Osteoblast (primary cell): ENCODE measurements around the gene IL17RC. TPM values are rescaled to one million over a fixed set of nuclear protein-coding genes. Genes with fewer than 3 reads are reported as not detected.

Experiments
- DNase-seq: peaks from one replicate; pipeline ENCODE4 v3.0.0; 2011; ENCODE audit warnings: low spot score, mixed read lengths; ENCODE audit not compliant: insufficient read length; ENCODE audit errors: missing footprints
- H2AFZ ChIP-seq: 2 replicates; pipeline ENCODE4 v1.6.0; 2011; ENCODE audit warnings: mild to moderate bottlenecking, low read length
- H3K27ac ChIP-seq: 2 replicates; pipeline ENCODE4 v1.5.1; 2011; ENCODE audit warnings: mild to moderate bottlenecking, low read depth, low read length, moderate library complexity
- H3K27me3 ChIP-seq: 2 replicates; pipeline ENCODE4 v1.6.0; 2012; ENCODE audit warnings: mild to moderate bottlenecking, control low read depth, inconsistent platforms, low read length, moderate library complexity; ENCODE audit not compliant: insufficient read depth
- H3K36me3 ChIP-seq: 2 replicates; pipeline ENCODE4 v1.5.1; 2011; ENCODE audit warnings: mild to moderate bottlenecking, low read length, control low read depth, moderate library complexity; ENCODE audit not compliant: insufficient read depth
- H3K4me1 ChIP-seq: 2 replicates; pipeline ENCODE4 v1.5.1; 2011; ENCODE audit warnings: mild to moderate bottlenecking, low read length, control low read depth, moderate library complexity; ENCODE audit not compliant: insufficient read depth
- H3K4me2 ChIP-seq: 2 replicates; pipeline ENCODE4 v1.6.0; 2011; ENCODE audit warnings: mild to moderate bottlenecking, low read length; ENCODE audit not compliant: insufficient read depth
- H3K4me3 ChIP-seq: fragments of 200-600 bp; sonication (generic); 3 replicates; pipeline ENCODE4 v1.5.1; 2012; ENCODE audit warnings: mild to moderate bottlenecking, low read length, inconsistent platforms; ENCODE audit not compliant: insufficient read depth
- H3K79me2 ChIP-seq: 2 replicates; pipeline ENCODE4 v1.6.0; 2012; ENCODE audit warnings: mild to moderate bottlenecking, low read length, control low read depth, inconsistent platforms; ENCODE audit not compliant: insufficient read depth
- H3K9me3 ChIP-seq: 2 replicates; pipeline ENCODE4 v1.5.1; 2011; ENCODE audit warnings: low read depth, low read length, control low read depth
- H4K20me1 ChIP-seq: 2 replicates; pipeline ENCODE4 v1.6.0; 2012; ENCODE audit warnings: mild to moderate bottlenecking, low read length, control low read depth; ENCODE audit not compliant: insufficient read depth
- CTCF ChIP-seq: IDR thresholded peaks from 2 replicates; pipeline ENCODE4 v1.5.1; 2011; ENCODE audit warnings: mild to moderate bottlenecking, low read depth, low read length, moderate library complexity; ENCODE audit errors: extremely low read depth
- total RNA-seq: library from RNA; depleted of rRNA; stranded (reverse); fragments of >200 nt; gene quantifications from 2 replicates; pipeline ENCODE4 v1.2.3, GENCODE V29; 2012

IL17RC gene
- total RNA-seq, 1 donor, result 47.0 TPM

GRCh38 chr3:9906480-9906879 lies 10.4 kb upstream of the IL17RC start:
- Histone ChIP-seq H3K36me3 (no peaks in the 10 kb centered on the region), H3K79me2 (no peaks in the 10 kb centered on the region), H3K9me3 (no peaks in the 10 kb centered on the region), H3K27ac (no peak overlapping the region), H3K4me2 (no peak overlapping the region), H2AFZ (no peak overlapping the region), H3K4me1 (peaks cover 19% of the 10 kb centered on the region), H3K4me3 (no peak overlapping the region), H4K20me1 (no peaks in the 10 kb centered on the region), H3K27me3 (no peaks in the 10 kb centered on the region)
- TF ChIP-seq CTCF, result no peak
- no peak for DNase-seq

- H3K27ac ChIP-seq, result no peak overlapping the region
- H2AFZ ChIP-seq, result no peak overlapping the region
- TF ChIP-seq CTCF, result no peak
- peaks cover 16% of the 10 kb centered on the region for H3K4me1 ChIP-seq
- no peaks in the 10 kb centered on the region for H3K9me3 ChIP-seq
- no peaks in the 10 kb centered on the region for H3K36me3 ChIP-seq
- no peaks in the 10 kb centered on the region for H3K79me2 ChIP-seq
- H3K4me2 ChIP-seq, result no peak overlapping the region
- DNase-seq, result no peak
- no peak overlapping the region for H3K4me3 ChIP-seq
- no peaks in the 10 kb centered on the region for H3K27me3 ChIP-seq
- H4K20me1 ChIP-seq, result peaks cover 2% of the 10 kb centered on the region
These were observed 8.6 kb upstream of the IL17RC start for GRCh38 chr3:9908286-9908685.

GRCh38 chr3:9909221-9910013 lies 7.5 kb upstream of the IL17RC start:
- Histone ChIP-seq H3K9me3 (no peaks in the 10 kb centered on the region), H3K36me3 (no peaks in the 10 kb centered on the region), H3K79me2 (no peaks in the 10 kb centered on the region), H3K4me1 (peaks cover 19% of the 10 kb centered on the region), H4K20me1 (peaks cover 2% of the 10 kb centered on the region), H3K27ac (no peak overlapping the region), H3K27me3 (no peaks in the 10 kb centered on the region), H2AFZ (no peak overlapping the region), H3K4me3 (no peak overlapping the region), H3K4me2 (no peak overlapping the region)
- TF ChIP-seq CTCF, result no peak
- DNase-seq, result no peak

GRCh38 chr3:9911863-9912262 lies 5.0 kb upstream of the IL17RC start:
- Histone ChIP-seq H3K27ac (no peak overlapping the region), H3K79me2 (no peaks in the 10 kb centered on the region), H4K20me1 (peaks cover 2% of the 10 kb centered on the region), H3K36me3 (no peaks in the 10 kb centered on the region), H3K9me3 (no peaks in the 10 kb centered on the region), H2AFZ (no peak overlapping the region), H3K4me1 (peaks cover 36% of the 10 kb centered on the region), H3K4me2 (no peak overlapping the region), H3K27me3 (no peaks in the 10 kb centered on the region), H3K4me3 (no peak overlapping the region)
- no peak for DNase-seq
- TF ChIP-seq CTCF, result no peak
